ENCODE results near the gene KSR2. TPM values are rescaled to one million over a fixed set of nuclear protein-coding genes. Genes with fewer than 3 reads are reported as not detected.

KSR2 gene
- total RNA-seq, 4 donors from 2014 or later: under 0.01 to 0.08 (median under 0.01) TPM; not detected in 1

DNA sequence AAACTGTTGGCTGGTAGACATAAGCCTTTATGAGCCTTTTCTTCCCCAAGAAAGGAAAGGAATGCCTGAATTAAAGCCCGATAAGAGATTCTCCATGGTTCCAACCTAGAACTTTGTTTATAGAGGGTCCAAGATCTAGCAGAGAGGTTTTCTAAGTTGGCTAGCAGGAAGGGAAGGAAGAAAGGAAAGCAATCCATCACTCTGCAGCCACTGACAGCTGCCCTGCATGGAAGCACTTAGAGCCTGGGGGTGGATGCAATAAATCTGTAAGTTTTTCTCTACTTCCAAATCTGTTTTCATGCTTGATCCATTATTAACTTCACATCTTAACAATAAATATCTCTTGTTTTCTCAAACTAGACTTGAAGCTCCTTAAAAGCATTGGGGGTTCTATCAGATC is 224.4 kb downstream of the KSR2 start:
- TF ChIP-seq, protein P1, sequence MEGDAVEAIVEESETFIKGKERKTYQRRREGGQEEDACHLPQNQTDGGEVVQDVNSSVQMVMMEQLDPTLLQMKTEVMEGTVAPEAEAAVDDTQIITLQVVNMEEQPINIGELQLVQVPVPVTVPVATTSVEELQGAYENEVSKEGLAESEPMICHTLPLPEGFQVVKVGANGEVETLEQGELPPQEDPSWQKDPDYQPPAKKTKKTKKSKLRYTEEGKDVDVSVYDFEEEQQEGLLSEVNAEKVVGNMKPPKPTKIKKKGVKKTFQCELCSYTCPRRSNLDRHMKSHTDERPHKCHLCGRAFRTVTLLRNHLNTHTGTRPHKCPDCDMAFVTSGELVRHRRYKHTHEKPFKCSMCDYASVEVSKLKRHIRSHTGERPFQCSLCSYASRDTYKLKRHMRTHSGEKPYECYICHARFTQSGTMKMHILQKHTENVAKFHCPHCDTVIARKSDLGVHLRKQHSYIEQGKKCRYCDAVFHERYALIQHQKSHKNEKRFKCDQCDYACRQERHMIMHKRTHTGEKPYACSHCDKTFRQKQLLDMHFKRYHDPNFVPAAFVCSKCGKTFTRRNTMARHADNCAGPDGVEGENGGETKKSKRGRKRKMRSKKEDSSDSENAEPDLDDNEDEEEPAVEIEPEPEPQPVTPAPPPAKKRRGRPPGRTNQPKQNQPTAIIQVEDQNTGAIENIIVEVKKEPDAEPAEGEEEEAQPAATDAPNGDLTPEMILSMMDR (IDR thresholded peaks at IDR 0.05): no peak
- TF ChIP-seq POLR2AphosphoS5 (IDR thresholded peaks at IDR 0.05) (no peak), POLR2A (IDR thresholded peaks at IDR 0.05) (no peak), EP300 (IDR thresholded peaks at IDR 0.05) (no peak)
- Histone ChIP-seq H3K9me3 (no peaks in the 10 kb centered on the region), H3K27ac (no peak overlapping the region), H3K4me3 (no peak overlapping the region), H3K4me1 (no peaks in the 10 kb centered on the region), H3K36me3 (no peaks in the 10 kb centered on the region), H3K27me3 (peaks cover 14% of the 10 kb centered on the region)
- ATAC-seq: no peak
- 29% methylated on average over 1 of the region's 1 CpG; no CpG with 5 or more reads in 1 of the 2 donors for WGBS, 2 donors (ENCODE audit: low coverage in 1 of 2)

DNA sequence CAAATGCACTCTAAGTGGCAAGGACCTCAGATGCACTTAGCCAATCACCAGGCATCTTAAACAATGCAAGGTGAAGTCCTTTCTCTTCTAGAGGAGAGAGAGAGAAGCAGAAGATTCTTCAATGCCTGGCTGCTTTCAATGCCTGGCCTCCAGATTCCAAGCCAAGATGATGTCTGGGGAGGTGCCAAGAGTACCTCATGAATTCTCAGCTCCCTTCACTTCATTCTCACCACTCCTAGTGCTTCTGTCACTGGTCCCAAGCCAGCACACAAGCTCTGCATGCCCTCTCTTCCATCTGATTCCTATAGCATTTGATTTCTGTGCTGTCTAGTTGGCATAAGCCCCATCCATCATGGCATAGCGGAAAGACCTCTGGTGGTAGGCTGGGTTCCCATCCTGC is 225.0 kb downstream of the KSR2 start:
- peaks cover 14% of the 10 kb centered on the region for H3K27me3 ChIP-seq
- no peak overlapping the region for H3K27ac ChIP-seq
- no peak overlapping the region for H3K4me3 ChIP-seq
- H3K4me1 ChIP-seq: no peaks in the 10 kb centered on the region
- H3K9me3 ChIP-seq: no peaks in the 10 kb centered on the region
- TF ChIP-seq, protein P1 (IDR thresholded peaks at IDR 0.05): no peak
- TF ChIP-seq POLR2AphosphoS5 (IDR thresholded peaks at IDR 0.05) (no peak), POLR2A (IDR thresholded peaks at IDR 0.05) (no peak), EP300 (IDR thresholded peaks at IDR 0.05) (no peak)
- no peaks in the 10 kb centered on the region for H3K36me3 ChIP-seq
- 70 to 100% methylated on average over 1 of the region's 1 CpG for WGBS, 2 donors (ENCODE audit: low coverage in 1 of 2)
- no peak for ATAC-seq

DNA sequence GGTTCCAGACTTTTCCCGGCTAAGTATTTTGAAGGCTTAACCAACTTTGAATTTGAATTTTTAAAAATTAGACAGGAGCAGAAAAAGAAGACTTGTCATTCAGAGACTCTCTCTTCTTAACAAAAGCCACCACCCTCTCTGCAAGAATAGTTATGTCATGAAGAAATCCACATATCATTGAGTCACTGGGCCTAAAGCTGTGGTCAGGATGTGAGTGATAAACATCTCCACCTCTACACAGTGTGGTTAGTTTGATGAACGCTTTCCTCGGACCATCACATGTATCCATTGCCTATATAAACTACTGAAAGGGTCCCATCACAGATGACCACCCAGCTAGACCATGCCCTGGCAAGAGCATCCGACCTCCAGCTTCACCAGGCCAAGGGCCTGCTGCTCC is 226.1 kb downstream of the KSR2 start:
- TF ChIP-seq, protein P1 (IDR thresholded peaks at IDR 0.05): no peak
- no peak for TF ChIP-seq POLR2A (IDR thresholded peaks at IDR 0.05)
- no peak for TF ChIP-seq EP300 (IDR thresholded peaks at IDR 0.05)
- TF ChIP-seq POLR2AphosphoS5 (IDR thresholded peaks at IDR 0.05): no peak
- Histone ChIP-seq H3K9me3 (no peaks in the 10 kb centered on the region), H3K27ac (no peak overlapping the region), H3K4me3 (no peak overlapping the region), H3K27me3 (peaks cover 14% of the 10 kb centered on the region), H3K4me1 (no peaks in the 10 kb centered on the region), H3K36me3 (no peaks in the 10 kb centered on the region)
- 70 to 75% methylated on average over 1 to 4 of the region's 4 CpGs for WGBS, 2 donors (ENCODE audit: low coverage in 1 of 2)
- ATAC-seq: no peak

DNA sequence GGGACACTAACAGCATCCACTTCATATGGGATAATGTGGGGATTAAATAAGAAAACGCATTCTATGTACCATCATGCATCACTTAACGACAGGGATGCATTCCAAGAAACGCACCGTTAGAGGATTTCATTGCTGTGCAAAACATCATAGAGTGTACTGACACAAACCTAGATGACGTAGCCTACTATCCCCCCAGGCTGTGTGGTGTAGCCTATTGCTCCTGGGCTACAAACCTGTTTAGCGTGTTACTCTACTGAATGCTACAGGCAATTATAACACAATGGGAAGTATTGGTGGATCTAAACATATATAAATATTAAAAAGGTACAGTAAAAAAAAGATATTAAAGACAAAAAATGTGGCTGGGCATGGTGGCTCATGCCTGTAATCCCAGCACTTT is 230.6 kb downstream of the KSR2 start:
- TF ChIP-seq, protein P1 (IDR thresholded peaks at IDR 0.05): no peak
- TF ChIP-seq EP300 (IDR thresholded peaks at IDR 0.05) (no peak), POLR2A (IDR thresholded peaks at IDR 0.05) (no peak), POLR2AphosphoS5 (IDR thresholded peaks at IDR 0.05) (no peak)
- Histone ChIP-seq H3K4me1 (no peaks in the 10 kb centered on the region), H3K27ac (no peak overlapping the region), H3K27me3 (peaks cover 6% of the 10 kb centered on the region), H3K4me3 (no peak overlapping the region), H3K9me3 (no peaks in the 10 kb centered on the region), H3K36me3 (no peaks in the 10 kb centered on the region)
- no peak for ATAC-seq
- 90 to 91% methylated on average over 2 to 6 of the region's 6 CpGs for WGBS, 2 donors (ENCODE audit: low coverage in 1 of 2)

DNA sequence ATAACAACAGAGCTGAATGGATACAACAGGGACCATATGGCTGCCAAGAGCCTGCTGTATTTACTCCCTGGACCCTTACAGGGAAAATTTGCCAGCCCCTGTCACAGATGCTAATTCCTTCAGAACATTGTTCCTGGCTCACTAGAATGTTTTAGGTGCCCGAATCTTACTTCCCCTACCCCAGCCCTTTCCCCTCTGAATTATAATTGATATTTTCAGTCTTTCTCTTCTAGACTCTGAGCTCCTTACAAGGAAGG is 235.3 kb downstream of the KSR2 start:
- TF ChIP-seq EP300 (IDR thresholded peaks at IDR 0.05) (no peak), POLR2A (IDR thresholded peaks at IDR 0.05) (no peak), POLR2AphosphoS5 (IDR thresholded peaks at IDR 0.05) (no peak)
- TF ChIP-seq, protein P1 (IDR thresholded peaks at IDR 0.05): no peak
- no peak overlapping the region for H3K4me3 ChIP-seq
- no peaks in the 10 kb centered on the region for H3K4me1 ChIP-seq
- 50 to 100% methylated on average over 1 of the region's 1 CpG for WGBS, 2 donors (ENCODE audit: low coverage in 1 of 2)
- no peak overlapping the region for H3K27ac ChIP-seq
- no peaks in the 10 kb centered on the region for H3K9me3 ChIP-seq
- ATAC-seq: no peak
- H3K27me3 ChIP-seq: no peaks in the 10 kb centered on the region
- no peaks in the 10 kb centered on the region for H3K36me3 ChIP-seq
